GM12878 (cell line): Measurements from ENCODE around the gene PPP1R3E. TPM values are rescaled to one million over a fixed set of nuclear protein-coding genes. Genes with fewer than 3 reads are reported as not detected.

Experiments used
- ATAC-seq: fragments of 200-7000 bp; cut with Tn5 transposase; 3 replicates; pipeline ENCODE4 v1.9.1; 2020; ENCODE audit warnings: mild to moderate bottlenecking, moderate library complexity
- BruUV-seq: library from RNA; stranded (reverse); fragments of 400-500 nt; replicated peaks from 2 replicates; lab custom pipeline; 2021; lab: Mats Ljungman, UMichigan
- CTCF ChIA-PET: fragments of 300-600 bp; sonication (Branson Sonifier 250); formaldehyde crosslinking; extraction: SDS; loops from one replicate; lab custom pipeline; 2021; ENCODE audit warnings: inconsistent platforms; lab: Yijun Ruan, JAX
- POLR2A ChIA-PET: fragments of 350-600 bp; formaldehyde crosslinking; extraction: SDS; loops from one replicate; lab custom pipeline; 2021; ENCODE audit warnings: inconsistent platforms; lab: Charles Lee
- RAD21 ChIA-PET: fragments of 300-600 bp; sonication (Branson Sonifier 250); formaldehyde crosslinking; loops from one replicate; lab custom pipeline; 2023; ENCODE audit warnings: antibody characterized with exemption; ENCODE audit not compliant: unreplicated experiment; lab: Charles Lee
- SMC1A ChIA-PET: fragments of 300-600 bp; sonication (Branson Sonifier 250); formaldehyde crosslinking; loops from one replicate; lab custom pipeline; 2023; ENCODE audit not compliant: unreplicated experiment, uncharacterized antibody; lab: Charles Lee
- DNase-seq: peaks from one replicate; pipeline ENCODE4 v3.0.0-alpha.2; 2011; ENCODE audit warnings: low read depth, low spot score
- FAIRE-seq: peaks from 3 replicates; lab custom pipeline; 2011; peaks lifted over from hg19 to GRCh38; lab: Jason Lieb, UNC
- H2AFZ ChIP-seq: 2 replicates; pipeline ENCODE4 v1.6.0; 2011; ENCODE audit warnings: low read depth, low read length, control low read depth; ENCODE audit not compliant: control insufficient read depth
- H3K27ac ChIP-seq: 2 replicates; pipeline ENCODE4 v1.5.1; 2011; ENCODE audit warnings: control low read depth; ENCODE audit not compliant: control insufficient read depth, insufficient read depth
- H3K27me3 ChIP-seq, 2 experiments: replicated peaks in 1 of 2; 2 replicates each; pipeline versions ENCODE4 v1.6.0 to v1.6.1; 2011; ENCODE audit warnings: low read length in 1 of 2; ENCODE audit not compliant: control insufficient read depth in 2 of 2, insufficient read depth in 2 of 2
- H3K36me3 ChIP-seq, 2 experiments: 2 replicates each; pipeline ENCODE4 v1.5.1; 2011; ENCODE audit warnings: low read length in 1 of 2; ENCODE audit not compliant: control insufficient read depth in 2 of 2, insufficient read depth in 2 of 2
- H3K4me1 ChIP-seq: 2 replicates; pipeline ENCODE4 v1.6.1; 2011; ENCODE audit warnings: mild to moderate bottlenecking, low read length, moderate library complexity, mixed read lengths; ENCODE audit not compliant: control insufficient read depth, insufficient read depth
- H3K4me2 ChIP-seq: 2 replicates; pipeline ENCODE4 v1.6.0; 2011; ENCODE audit warnings: control low read depth; ENCODE audit not compliant: control insufficient read depth, insufficient read depth
- H3K4me3 ChIP-seq: fragments of 200-600 bp; sonication (generic); 2 replicates; pipeline ENCODE4 v1.5.1; 2016
- H3K79me2 ChIP-seq: 2 replicates; pipeline ENCODE4 v1.6.0; 2011; ENCODE audit warnings: low read length; ENCODE audit not compliant: control insufficient read depth, insufficient read depth
- H3K9ac ChIP-seq: 2 replicates; pipeline ENCODE4 v1.8.0; 2011; ENCODE audit warnings: low read length, control low read depth, mixed read lengths; ENCODE audit not compliant: control insufficient read depth, insufficient read depth
- H3K9me3 ChIP-seq: replicated peaks from 3 replicates; pipeline ENCODE4 v1.5.1; 2011; ENCODE audit warnings: mild to moderate bottlenecking, low read length; ENCODE audit not compliant: control insufficient read depth, insufficient read depth
- H4K20me1 ChIP-seq: 2 replicates; pipeline ENCODE4 v1.6.0; 2011; ENCODE audit not compliant: control insufficient read depth, insufficient read depth
- ATF7 ChIP-seq: fragments of 450-650 bp; IDR thresholded peaks from 2 replicates; pipeline ENCODE4 v1.6.1; 2016; ENCODE audit warnings: low read depth, mild to moderate bottlenecking
- BCL11A ChIP-seq: IDR thresholded peaks from 2 replicates; pipeline ENCODE4 v1.6.1; 2011; ENCODE audit warnings: low read depth, low read length
- BMI1 ChIP-seq: fragments of 450-650 bp; IDR thresholded peaks from 2 replicates; pipeline ENCODE4 v1.6.1; 2016; ENCODE audit warnings: mild to moderate bottlenecking, moderate library complexity, borderline replicate concordance
- FOXM1 ChIP-seq: IDR thresholded peaks from 2 replicates; pipeline ENCODE4 v1.6.1; 2012; ENCODE audit warnings: low read depth, mild to moderate bottlenecking, inconsistent platforms, low read length, moderate library complexity
- IRF4 ChIP-seq: IDR thresholded peaks from 2 replicates; pipeline ENCODE4 v1.6.1; 2011; ENCODE audit warnings: low read depth, low read length
- KAT2A ChIP-seq: conservative IDR thresholded peaks from 2 replicates; pipeline ENCODE4 v1.6.1; 2011; ENCODE audit warnings: low read depth, low read length; ENCODE audit not compliant: control insufficient read depth
- MTA2 ChIP-seq: fragments of 450-650 bp; IDR thresholded peaks from 2 replicates; pipeline ENCODE4 v1.6.1; 2016; ENCODE audit warnings: low read depth, mild to moderate bottlenecking, moderate library complexity
- NR2C2 ChIP-seq: IDR thresholded peaks from 2 replicates; pipeline ENCODE4 v1.6.1; 2011; ENCODE audit warnings: borderline replicate concordance, low read depth; ENCODE audit not compliant: control insufficient read depth, insufficient read length
- SMAD1 ChIP-seq: fragments of 450-650 bp; IDR thresholded peaks from 2 replicates; pipeline ENCODE4 v1.6.1; 2018; ENCODE audit warnings: mild to moderate bottlenecking, low read depth; ENCODE audit not compliant: partially characterized antibody
- STAT3 ChIP-seq: IDR thresholded peaks from 2 replicates; pipeline ENCODE4 v1.6.1; 2011; ENCODE audit warnings: low read depth, low read length, improper control_type of control experiment
- WGBS: methylation state at CpG from one replicate; pipeline ENCODE4 v1.1.6; 2016; ENCODE audit warnings: low lambda C conversion rate; ENCODE audit not compliant: insufficient replicate concordance, insufficient coverage; ENCODE audit errors: missing lambda C conversion rate; 5-methylcytosine and 5-hydroxymethylcytosine counted together
- in situ Hi-C: fragments of 300-500 bp; cut with MboI; formaldehyde crosslinking; loops from 9 replicates; pipeline ENCODE4 v1.14.3; 2018; ENCODE audit warnings: mixed read lengths
- intact Hi-C: fragments of 100-400 bp; cut with micrococcal nuclease; formaldehyde crosslinking; loops from one replicate; pipeline ENCODE4 v1.14.2; 2022; ENCODE audit not compliant: unreplicated experiment
- polyA plus RNA-seq, 11 experiments: library from polyadenylated mRNA; depleted of rRNA in 4 of 11; unstranded in 6 of 11; stranded (reverse) in 5 of 11; fragments of >200 nt; fragmentation: Nextera tagmentation in 4 of 11; fragmentation: Illumina TruSeq in 1 of 11; extraction: Ambion mirVana in 4 of 11; extraction: Trizol in 1 of 11; gene quantifications; 1 replicate in 1 of 11; 2 replicates in 10 of 11; pipeline versions ENCODE4 v1.2.1 to v1.2.3, GENCODE V29; 2011 to 2016; ENCODE audit warnings: inconsistent platforms in 2 of 11, missing spikeins in 2 of 11, low read depth in 1 of 11
- total RNA-seq, 4 experiments: library from RNA; depleted of rRNA in 3 of 4; stranded (reverse); fragments of >200 nt in 3 of 4; fragmentation: Illumina TruSeq in 1 of 4; extraction: Trizol in 1 of 4; gene quantifications; 2 replicates each; pipeline versions ENCODE4 v1.2.1 to v1.2.3, GENCODE V29; 2013 to 2021
- TF ChIP-seq, protein P1 (sequence below): fragments of 450-650 bp; IDR thresholded peaks from 2 replicates; pipeline ENCODE4 v1.6.1; 2018; ENCODE audit warnings: borderline replicate concordance, mild to moderate bottlenecking; ENCODE audit not compliant: partially characterized antibody

Gene PPP1R3E
- total and polyA plus RNA-seq, 10 of the 15 experiments (the other 5 are each of a cell fraction or from before 2014, with no cell fraction given), result 4.6 to 26.4 (median 7.1) TPM

DNA sequence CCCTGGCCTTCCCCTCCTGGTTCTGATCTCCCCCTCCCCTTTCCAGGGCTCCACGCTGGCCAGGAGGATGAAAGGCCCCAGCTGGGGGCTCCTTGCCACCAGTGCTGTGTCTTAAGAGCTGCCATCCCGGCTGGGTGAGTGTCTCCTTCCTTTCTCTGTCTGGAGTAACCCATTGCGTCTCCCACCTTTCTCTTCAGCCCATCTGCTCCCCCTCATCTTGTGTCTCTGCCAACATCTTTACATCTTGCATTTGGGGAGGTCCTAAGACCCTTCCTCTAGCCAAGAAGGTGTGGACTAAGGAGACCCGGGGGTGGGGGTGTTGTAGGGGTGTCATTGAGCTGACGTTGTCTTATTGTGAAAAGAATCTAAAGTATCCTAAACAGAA, 4.5 kb upstream of the PPP1R3E start:
- Histone ChIP-seq H2AFZ (peak overlapping the region; percentile 53), H3K4me3 (peak overlapping the region; percentile 100), H3K4me1 (peaks cover 20% of the 10 kb centered on the region), H3K27me3 (no peaks in the 10 kb centered on the region), H4K20me1 (no peaks in the 10 kb centered on the region), H3K9ac (peak overlapping the region; percentile 97), H3K4me2 (peak overlapping the region; percentile 80), H3K79me2 (peaks cover 27% of the 10 kb centered on the region), H3K9me3 (no peaks in the 10 kb centered on the region), H3K27ac (peak overlapping the region; percentile 91), H3K36me3 (no peaks in the 10 kb centered on the region; a peak in 1 of 4 replicates)
- FAIRE-seq (no peak), DNase-seq (no peak), ATAC-seq (no peak)
- RAD21 ChIA-PET, result interaction anchor here (0.6 to 8.7 kb wide), 4 partner anchors 15 to 745 kb away, joined by 3 to 103 read pairs (median 3); partner anchors contain the start of gene PABPN1
- POLR2A ChIA-PET, result interaction anchor here (0.6 to 3.7 kb wide), 4 partner anchors 10 to 376 kb away, joined by 3 to 55 read pairs (median 7); partner anchors contain the start of genes HOMEZ and PABPN1
- TSS peak; percentile 54 for BruUV-seq
- SMC1A ChIA-PET, result interaction anchor here (0.8 to 2.3 kb wide), 4 partner anchors 10 to 21 kb away, joined by 3 to 17 read pairs (median 4); partner anchors contain the start of genes HOMEZ and PABPN1
- in situ Hi-C loops (loop anchor here (10.0 to 25.0 kb wide), 2 partner anchors 805 to 1128 kb away; partner anchors contain the start of genes DCAF11 and NRL), intact Hi-C loops (no loop called here)
- TF ChIP-seq MTA2, result no peak
- CTCF ChIA-PET, result interaction anchor here (1.0 to 4.5 kb wide), 5 partner anchors 10 to 161 kb away, joined by 3 to 37 read pairs (median 9); partner anchors contain the start of gene PABPN1
- 23% methylated on average over 5 of the region's 5 CpGs for WGBS

DNA sequence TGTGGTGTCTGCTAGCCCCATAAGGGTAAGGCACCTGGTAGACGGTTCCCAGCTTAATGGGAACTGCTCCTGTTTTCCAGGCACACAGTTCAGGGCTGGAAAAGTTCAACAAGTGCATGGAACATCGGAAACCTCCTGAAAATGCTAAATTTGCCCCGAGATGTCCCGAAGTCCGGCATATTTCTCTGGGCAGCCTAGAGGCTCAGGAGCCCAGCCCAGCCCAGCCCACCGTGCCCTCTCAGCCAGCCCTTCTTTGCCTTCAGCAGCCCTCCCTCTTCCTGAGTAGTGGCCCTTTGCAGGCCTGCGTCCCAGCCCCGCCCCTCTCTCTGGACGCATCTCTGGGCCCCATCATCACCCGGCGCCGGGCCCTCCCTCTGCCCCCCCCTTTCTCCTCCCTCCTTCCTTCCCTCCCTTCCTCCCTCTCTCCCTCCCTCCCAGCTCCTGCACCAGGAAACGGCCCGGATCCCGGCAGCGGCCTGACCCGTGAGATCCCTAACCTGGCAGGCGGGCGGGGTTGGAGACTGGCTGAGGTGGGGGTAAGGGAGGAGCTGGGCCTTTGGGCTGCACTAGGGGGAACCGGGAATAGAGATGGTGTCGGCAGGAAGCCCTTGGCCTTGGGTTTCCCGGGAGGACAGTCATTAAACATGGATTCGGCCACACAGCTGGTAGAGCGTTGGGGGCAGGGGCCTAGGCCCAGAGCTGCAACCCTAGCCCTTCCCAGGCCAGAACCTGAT, 3.9 kb upstream of the PPP1R3E start, which contains the start of gene BCL2L2:
TSS of gene BCL2L2 (plus strand) at position 422 of the 734 bp plus-strand sequence. CDS start 935 bp downstream, outside the sequence.
- peak within 1 kb of the TSS; percentile 80 for H3K4me2 ChIP-seq
- 1% methylated on average over 20 of the region's 24 CpGs for WGBS
- H3K27me3 ChIP-seq, result no peaks in the 10 kb centered on the region
- DNase-seq (no peak), FAIRE-seq (peak; percentile 91), ATAC-seq (peak; percentile 65)
- peak within 1 kb of the TSS; percentile 91 for H3K27ac ChIP-seq
- no peaks in the 10 kb centered on the region for H4K20me1 ChIP-seq
- no TSS peak for BruUV-seq
- H3K9ac ChIP-seq, result peak within 1 kb of the TSS; percentile 97
- no peaks in the 10 kb centered on the region; a peak in 1 of 4 replicates for H3K36me3 ChIP-seq
- in situ Hi-C loops, result loop anchor here (10.0 to 25.0 kb wide), 2 partner anchors 806 to 1128 kb away; partner anchors contain the start of genes DCAF11 and NRL
- ChIA-PET POLR2A (interaction anchor here (0.6 to 3.7 kb wide), 5 partner anchors 10 to 375 kb away, joined by 3 to 55 read pairs (median 4); partner anchors contain the start of genes HOMEZ and PABPN1), CTCF (interaction anchor here (0.9 to 4.5 kb wide), 11 partner anchors 10 to 435 kb away, joined by 3 to 37 read pairs (median 4); partner anchors contain the start of genes HOMEZ, LRP10 and PABPN1), SMC1A (interaction anchor here (0.8 to 2.3 kb wide), 4 partner anchors 10 to 20 kb away, joined by 3 to 17 read pairs (median 4); partner anchors contain the start of genes HOMEZ and PABPN1), RAD21 (interaction anchor here (0.6 to 8.7 kb wide), 4 partner anchors 15 to 746 kb away, joined by 3 to 103 read pairs (median 3); partner anchors contain the start of gene PABPN1)
- H3K4me3 ChIP-seq, result peak within 1 kb of the TSS; percentile 100
- peak within 1 kb of the TSS; percentile 53 for H2AFZ ChIP-seq
- H3K79me2 ChIP-seq, result peaks cover 27% of the 10 kb centered on the region
- peaks cover 20% of the 10 kb centered on the region for H3K4me1 ChIP-seq
- intact Hi-C loops, result no loop called here
- H3K9me3 ChIP-seq, result no peaks in the 10 kb centered on the region
- TF ChIP-seq BCL11A (no peak), NR2C2 (no peak), STAT3 (no peak), IRF4 (no peak), SMAD1 (no peak), KAT2A (no peak), BMI1 (no peak), ATF7 (0 out of 2 replicates have a peak, but pooled peaks have one; percentile 32), FOXM1 (no peak)
- TF ChIP-seq, protein P1, sequence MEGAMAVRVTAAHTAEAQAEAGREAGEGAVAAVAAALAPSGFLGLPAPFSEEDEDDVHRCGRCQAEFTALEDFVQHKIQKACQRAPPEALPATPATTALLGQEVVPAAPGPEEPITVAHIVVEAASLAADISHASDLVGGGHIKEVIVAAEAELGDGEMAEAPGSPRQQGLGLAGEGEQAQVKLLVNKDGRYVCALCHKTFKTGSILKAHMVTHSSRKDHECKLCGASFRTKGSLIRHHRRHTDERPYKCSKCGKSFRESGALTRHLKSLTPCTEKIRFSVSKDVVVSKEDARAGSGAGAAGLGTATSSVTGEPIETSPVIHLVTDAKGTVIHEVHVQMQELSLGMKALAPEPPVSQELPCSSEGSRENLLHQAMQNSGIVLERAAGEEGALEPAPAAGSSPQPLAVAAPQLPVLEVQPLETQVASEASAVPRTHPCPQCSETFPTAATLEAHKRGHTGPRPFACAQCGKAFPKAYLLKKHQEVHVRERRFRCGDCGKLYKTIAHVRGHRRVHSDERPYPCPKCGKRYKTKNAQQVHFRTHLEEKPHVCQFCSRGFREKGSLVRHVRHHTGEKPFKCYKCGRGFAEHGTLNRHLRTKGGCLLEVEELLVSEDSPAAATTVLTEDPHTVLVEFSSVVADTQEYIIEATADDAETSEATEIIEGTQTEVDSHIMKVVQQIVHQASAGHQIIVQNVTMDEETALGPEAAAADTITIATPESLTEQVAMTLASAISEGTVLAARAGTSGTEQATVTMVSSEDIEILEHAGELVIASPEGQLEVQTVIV, result peak; percentile 11
